NCI-H460 (cell line): Measurements from ENCODE around the gene VPS25. TPM values are rescaled to one million over a fixed set of nuclear protein-coding genes. Genes with fewer than 3 reads are reported as not detected.
"Not testable (repeated sequence)": the region's sequence is repeated elsewhere in the genome, so short reads cannot be mapped to it uniquely, and the experiment has no call there.

ENCODE experiments used
- DNase-seq: peaks from one replicate; pipeline ENCODE4 v3.0.0-alpha.2; 2016; ENCODE audit warnings: low read depth; ENCODE audit errors: extremely low read depth
- polyA plus RNA-seq: library from polyadenylated mRNA; depleted of rRNA; stranded (reverse); fragments of >200 nt; gene quantifications from 2 replicates; pipeline ENCODE4 v1.2.3, GENCODE V29; 2014; cell fraction: nucleus; rRNA removed
- total RNA-seq: library from RNA; depleted of rRNA; stranded (reverse); fragments of >200 nt; shearing (Covaris generic); gene quantifications from 2 replicates; pipeline ENCODE4 v1.2.3, GENCODE V29; 2014; rRNA removed

The VPS25 gene
- 98.9 and 99.5 TPM in 2 replicates for total RNA-seq
- 93.7 and 116 TPM in 2 replicates for polyA plus RNA-seq

DNA sequence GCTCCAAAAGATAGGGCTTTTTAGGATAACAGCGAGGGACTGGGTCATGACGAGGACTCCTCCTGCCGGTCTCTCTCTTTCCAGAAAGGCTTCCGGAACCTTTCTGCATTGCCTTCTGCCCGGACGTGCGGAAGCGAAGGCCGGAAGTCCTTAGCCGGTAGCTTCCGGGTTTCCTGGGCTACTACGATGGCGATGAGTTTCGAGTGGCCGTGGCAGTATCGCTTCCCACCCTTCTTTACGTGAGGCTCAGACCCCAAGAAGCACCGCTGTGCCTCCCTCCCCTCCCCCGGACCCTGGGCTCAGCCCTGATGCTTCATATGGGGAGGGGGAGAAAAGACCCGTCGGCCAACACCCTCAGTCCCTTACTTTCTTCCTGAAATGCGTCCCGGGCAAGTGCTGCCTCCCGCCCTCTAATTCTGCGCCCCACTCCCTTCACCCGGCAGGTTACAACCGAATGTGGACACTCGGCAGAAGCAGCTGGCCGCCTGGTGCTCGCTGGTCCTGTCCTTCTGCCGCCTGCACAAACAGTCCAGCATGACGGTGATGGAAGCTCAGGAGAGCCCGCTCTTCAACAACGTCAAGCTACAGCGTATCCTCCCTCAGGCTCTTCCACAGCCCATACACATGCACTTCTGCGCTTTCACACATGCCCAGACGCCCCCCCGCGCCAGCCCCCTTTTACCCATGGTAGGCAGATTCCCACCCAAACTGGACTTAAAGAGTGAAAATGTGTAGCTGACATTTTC, at the start of gene VPS25:
VPS25 (plus strand) TSS at position 160 of the 746 bp plus-strand sequence; CDS start at position 187, 27 bp downstream.
- DNase-seq, result peak; percentile 79

- DNase-seq, result no peak
Measured at GRCh38 chr17:42723636-42724035, 49.6 kb upstream of the VPS25 start.

GRCh38 chr17:42725143-42725542, 48.1 kb upstream of the VPS25 start:
- no peak for DNase-seq

GRCh38 chr17:42740699-42741098, 32.5 kb upstream of the VPS25 start:
- no peak for DNase-seq

DNA sequence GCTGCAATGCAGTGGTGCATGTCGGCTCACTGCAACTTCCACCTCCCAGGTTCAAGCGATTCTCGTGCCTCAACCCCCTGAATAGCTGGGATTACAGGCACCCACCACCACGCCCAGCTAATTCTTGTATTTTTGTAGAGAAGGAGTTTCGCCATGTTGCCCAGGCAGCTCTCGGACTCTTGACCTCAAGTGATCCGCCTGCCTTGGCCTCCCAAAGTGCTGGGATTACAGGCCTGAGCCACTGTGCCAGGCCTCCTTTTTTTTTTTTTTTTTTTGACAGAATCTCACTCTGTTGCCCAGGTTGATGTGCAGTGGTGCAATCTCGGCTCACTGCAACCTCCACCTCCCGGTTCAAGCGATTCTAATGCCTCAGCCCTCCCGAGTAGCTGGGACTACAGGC, 30.3 kb upstream of the VPS25 start:
- not testable (repeated sequence) for DNase-seq

DNA sequence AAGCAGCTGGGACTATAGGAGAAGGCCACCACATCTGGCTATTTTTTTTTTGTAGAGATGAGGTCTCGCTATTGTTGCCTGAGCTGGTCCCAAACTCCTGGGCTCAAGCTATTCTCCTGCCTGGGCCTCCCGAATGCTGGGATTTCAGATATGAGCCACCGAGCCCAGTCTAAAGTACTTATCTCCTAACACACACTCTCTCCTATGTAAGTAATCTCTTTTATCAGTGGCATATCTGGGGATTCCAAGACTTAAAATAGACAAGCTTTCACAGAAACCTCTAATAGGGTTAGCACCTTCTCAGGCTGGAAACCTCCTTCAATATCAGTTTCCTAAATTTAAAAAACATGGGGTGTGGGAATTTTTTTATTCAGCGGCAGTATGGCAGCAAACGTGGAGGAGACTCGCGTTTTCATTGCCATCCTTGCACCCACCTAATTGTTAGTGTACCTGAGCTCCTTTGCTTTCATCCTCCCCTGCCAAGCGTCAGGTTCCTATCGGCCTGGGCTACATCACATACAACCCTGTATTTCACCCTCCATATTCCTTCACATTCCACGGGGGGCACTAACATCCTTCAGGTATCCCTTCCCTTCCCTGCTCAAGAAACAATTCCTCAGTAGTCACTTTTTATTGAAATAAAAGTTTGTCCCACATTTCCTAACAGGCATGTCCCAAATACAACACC, 29.5 kb upstream of the VPS25 start:
- no peak for DNase-seq

DNA sequence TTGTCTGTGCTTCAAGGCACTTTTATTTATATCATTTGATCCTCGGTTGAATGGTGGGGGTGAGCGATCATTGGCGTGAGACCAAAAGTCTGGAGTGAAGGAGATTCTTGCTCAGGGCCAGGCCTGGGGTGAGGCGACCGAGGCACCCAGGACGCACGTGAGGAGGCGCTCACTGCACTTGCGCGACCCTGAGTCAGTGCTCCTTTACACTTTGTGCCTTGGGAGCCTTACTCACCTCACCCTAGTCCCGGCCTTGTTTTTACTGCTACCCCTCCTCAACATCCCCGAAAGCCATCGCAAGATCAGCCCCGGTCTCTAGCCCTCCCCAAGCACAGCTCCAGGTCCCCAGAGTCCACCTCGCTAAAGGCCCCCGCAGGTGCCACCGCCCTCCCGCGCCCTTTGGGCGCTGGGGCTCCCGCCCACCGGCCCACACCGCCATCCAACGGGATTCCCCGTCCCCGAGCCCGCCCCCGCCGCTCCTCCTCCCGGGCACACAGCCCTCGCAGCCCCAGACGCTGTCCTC, 28.9 kb upstream of the VPS25 start:
- DNase-seq, result peak; percentile 37

GRCh38 chr17:42744806-42745617, 28.2 kb upstream of the VPS25 start, which contains the start of gene EZH1:
Gene EZH1, minus strand, starts transcription at chr17:42745040. Its CDS starts 16,099 bp downstream, at chr17:42728941.
- peak; percentile 88 for DNase-seq

- no peak for DNase-seq
Measured at GRCh38 chr17:42748202-42748907, 24.9 kb upstream of the VPS25 start.

DNA sequence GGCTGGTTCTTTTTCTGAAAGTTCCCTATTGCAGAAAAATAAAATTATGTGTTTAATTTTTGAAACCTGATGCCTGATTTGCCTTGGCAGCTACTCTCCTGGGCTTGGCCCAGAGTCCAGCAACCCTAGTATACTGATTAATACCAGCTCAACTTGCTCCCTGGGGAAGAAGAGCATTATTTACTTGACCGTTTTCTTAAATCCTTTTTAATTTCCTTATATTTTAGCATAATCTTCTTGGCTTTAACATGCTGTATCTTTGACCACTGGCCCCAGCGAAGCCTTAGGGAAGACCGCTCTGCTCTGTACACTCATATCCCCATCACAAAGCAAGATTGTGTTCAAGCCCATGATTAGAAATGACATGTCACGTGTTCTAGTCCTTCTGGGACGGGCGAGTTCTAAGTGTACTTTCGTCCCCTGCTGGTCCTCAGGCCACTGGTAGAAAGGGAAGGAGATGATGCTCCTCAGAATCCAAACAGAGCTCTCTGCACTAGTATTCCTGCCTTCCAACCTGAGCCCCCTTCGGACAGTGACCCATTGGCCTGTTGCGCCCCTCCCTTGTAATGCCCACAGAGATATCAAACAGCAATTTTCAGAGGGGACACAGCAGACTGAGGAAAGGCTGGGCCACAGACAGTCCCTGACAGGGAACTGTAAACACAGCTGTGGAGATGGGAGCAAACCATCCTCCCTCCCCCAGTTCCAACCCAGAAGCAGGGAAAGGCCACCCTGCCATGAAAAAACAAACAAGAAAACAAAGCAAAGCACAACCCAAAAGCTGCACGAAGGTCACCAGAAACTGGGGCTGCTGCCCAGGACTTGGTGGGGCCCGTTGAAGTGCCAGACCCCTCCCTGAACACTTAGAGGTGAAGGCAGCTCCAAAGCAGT, 24.1 kb upstream of the VPS25 start:
- no peak for DNase-seq

DNA sequence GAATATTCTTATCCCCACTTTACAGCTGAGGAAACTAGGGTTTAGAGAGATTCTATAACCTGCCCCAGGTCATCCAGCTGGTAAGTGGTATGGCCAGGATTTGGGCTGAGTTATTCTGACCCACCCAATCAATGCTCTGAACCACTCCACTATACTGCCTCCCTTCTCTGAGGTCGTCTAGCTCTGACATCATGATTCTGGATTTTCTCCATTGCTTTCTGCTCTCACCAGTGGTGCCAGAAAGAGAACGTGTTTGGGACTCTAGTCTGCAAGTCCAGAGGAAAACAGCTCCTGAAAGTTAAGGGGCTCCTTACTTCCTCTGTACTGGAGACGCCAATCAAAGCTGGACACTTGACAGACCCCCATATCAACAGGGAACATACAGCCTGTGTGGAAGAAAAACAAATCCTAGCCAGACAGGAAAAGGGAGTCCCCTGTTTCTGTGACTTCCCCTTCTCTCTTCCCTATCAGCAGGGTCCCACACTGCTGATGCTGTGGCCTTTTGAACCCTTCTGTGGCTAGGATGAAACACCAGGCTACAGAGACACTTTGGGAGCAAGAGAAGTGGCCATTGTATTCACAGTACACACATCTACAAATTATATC, 22.4 kb upstream of the VPS25 start:
- no peak for DNase-seq

DNA sequence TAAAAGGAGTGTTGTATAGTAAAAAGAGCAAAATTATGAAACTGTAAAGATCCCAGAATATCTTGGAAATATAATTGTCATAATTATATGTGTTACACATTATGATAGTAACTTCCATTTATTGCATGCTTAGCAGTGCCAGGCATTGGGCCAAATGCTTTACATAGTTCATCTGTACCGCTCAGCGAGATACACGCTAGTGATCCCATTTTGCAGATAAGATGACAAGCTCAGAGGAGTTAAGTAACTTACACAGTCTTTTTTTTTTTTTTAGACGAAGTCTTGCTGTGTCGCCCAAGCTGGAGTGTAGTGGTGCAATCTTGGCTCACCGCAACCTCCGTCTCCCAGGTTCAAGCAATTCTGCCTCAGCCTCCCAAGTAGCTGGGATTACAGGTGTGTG, 21.6 kb upstream of the VPS25 start:
- no peak for DNase-seq

- no peak for DNase-seq
Measured at GRCh38 chr17:42754782-42755181, 18.5 kb upstream of the VPS25 start.

GRCh38 chr17:42759982-42760651, 13.1 kb upstream of the VPS25 start:
- no peak for DNase-seq

DNA sequence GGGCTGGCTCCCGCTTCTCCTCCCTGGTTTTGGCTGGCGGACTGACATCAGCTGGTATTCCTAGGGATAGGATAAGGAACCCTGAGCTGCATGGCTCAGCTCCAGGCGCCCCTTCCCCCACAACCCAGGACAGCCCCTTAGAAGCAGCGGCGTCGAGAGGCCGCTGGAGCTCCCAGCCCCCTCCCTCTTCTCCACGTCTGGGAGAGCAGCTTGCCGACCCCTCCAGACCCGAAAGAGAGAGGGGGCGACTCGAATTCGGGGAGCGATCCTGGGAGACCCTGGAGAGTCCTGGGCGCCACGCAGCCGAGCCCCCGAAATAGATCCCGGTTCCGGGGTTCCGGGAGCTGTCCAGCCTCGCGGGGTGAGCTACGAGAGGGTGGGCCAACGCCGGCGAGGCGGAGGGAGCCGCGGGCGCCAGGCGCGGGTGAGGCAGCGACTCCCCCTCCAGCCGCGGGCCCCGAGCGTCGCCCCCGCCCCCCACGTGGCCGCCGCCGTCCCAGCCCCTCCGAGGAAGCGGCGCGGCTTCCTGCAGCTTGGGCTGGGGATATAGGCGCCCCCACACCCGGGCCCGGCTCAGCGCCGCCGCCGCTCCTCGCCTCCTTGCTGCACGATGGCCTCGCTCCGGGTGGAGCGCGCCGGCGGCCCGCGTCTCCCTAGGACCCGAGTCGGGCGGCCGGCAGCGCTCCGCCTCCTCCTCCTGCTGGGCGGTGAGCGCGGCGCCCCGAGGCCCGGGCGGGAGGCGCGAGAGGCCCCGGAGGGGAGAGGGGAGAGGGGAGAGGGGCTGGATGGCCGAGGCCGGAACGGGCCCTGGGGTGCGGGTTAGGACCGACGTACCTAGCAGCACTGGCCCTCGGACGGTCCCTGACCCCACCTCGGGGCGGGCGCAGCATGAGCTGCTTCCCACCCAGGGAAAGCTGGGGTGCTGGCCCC, 12.3 kb upstream of the VPS25 start, which contains the start of gene RAMP2:
RAMP2 (plus strand) TSS at position 576 of the 930 bp plus-strand sequence; CDS start at position 611, 35 bp downstream.
- DNase-seq, result no peak

- DNase-seq, result no peak
Measured at GRCh38 chr17:42761638-42762037, 11.6 kb upstream of the VPS25 start.

DNA sequence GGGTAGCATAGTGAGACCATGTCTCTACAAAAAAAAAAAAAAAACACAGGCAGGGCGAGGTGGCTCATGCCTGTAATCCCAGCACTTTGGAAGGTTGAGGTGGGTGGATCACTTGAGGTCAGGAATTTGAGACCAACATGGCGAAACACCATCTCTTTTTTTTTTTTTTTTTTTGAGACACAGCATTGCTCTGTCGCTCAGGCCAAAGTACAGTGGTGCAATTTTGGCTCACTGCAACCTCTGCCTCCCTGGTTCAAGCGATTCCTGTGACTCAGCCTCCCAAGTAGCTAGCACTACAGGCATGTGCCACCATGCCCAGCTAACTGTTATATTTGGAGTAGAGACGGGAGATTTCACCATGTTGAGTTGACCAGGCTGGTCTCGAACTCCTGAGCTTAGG, 7.1 kb upstream of the VPS25 start:
- DNase-seq, result no peak
